HG02884 (cell line): ENCODE results near the gene CDH13.

Source experiments
- ATAC-seq: cut with Tn5 transposase; IDR thresholded peaks from one replicate; pipeline ENCODE4 v1.9.1; 2021; ENCODE audit warnings: mild to moderate bottlenecking, moderate library complexity; ENCODE audit not compliant: unreplicated experiment

CDH13 gene

DNA sequence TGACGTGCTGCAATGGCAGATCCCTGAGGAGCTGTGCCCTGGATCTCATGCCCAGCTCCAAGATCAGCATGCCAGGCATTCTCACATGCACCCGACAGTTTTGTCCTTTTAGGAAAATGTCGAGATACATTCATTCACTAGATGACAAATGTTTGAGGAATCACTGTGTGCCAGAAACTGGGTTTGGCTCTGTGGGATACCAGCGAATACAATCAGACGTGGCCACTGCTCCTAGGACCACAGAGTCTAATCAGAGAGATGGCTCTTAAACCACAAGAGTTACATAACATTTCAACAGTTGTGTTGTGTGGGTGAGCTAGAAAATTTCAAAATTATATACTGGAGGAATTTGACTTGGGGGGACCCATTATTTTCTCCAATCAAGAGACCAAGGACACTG, 579.7 kb downstream of the CDH13 start:
- no peak for ATAC-seq

DNA sequence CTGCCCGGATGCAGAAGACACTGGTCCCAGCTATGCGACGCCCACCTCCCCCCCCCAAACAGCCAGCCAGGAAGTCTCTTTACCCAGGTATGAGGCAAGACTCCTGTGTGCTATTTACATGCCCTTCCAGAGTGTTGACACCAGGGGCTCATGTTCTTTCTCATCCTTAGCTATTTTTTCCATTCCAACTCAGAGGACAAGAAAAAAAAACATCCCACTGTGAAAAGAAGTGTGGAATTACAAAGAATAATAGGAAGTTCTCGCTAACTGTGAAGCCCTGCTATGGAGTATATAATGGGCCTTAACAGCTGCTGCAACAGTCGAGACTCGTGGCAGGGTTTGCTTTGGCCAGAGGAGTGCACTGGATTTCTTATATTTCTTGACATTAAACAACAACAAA, 584.9 kb downstream of the CDH13 start:
- no peak for ATAC-seq

DNA sequence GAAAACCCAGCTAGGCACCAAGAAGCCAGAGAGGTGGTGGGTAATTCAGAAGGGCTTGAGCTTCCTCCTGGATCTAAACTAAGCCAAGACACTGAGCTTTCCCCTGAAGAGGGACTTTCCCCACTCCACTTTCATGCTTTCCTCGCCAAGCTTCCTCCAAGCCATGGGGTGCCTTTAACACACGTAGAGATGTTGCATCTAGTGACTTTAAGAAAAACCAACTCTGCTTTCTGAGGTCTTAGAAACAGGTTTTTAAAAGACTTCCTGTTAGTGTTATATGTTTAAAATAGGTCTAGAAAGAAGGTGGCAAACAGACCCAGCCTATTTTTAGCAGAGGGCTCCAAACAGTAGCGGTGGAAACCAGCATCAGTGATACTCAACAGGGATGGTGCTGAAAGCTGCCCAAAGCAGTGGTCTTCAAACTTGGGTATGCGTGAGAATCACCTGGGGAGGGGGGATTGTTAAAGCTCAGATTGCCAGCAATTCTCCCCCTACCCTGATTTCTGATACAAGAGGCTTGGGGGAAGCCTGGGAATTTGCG, 585.6 kb downstream of the CDH13 start:
- ATAC-seq: no peak

DNA sequence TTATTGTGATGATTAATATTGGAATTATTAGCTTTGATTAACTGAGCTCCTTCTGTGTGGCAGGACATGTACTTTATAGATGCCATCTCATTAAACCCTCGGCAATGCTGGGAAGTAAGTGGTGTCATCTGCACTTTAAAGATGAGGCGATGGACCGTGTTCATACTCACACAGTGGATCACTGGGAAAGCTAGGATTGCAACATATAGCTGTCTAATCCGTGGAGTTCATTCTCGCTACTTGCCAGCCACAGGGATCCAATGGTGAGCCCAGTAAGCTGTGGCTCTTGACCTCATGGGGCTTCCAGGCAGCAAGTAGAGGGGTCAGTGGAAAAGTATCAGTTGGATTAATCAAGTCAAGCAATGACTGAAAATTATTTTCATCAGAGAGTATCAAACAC, 587.9 kb downstream of the CDH13 start:
- no peak for ATAC-seq

DNA sequence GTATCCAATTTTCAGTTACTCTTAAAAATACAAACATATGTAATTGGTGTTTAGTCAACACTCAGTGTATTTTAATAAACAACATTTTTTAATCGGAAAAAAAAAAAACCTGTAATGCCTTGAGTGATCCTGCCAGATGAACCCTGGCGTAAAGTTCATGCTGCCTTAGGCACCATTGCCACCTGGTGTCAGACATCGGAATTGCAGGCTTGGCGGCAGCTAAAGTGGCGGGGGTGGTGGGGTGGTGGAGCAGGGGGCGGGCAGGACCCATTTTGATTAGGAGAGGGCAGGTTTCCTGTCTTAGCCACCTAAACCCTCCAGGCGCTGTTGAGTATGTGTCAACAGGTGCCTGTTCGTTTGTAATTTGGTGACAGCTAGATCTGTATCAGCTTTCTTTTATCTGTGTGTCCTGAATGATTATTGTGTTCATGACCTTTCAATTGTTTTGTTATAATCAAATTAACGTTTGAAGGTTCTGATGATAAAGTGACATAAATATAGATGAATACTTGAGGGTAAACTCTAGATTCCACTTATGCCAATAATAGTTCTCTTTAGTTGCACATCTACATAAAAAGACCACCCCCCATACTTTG, 588.7 kb downstream of the CDH13 start:
- ATAC-seq: no peak

DNA sequence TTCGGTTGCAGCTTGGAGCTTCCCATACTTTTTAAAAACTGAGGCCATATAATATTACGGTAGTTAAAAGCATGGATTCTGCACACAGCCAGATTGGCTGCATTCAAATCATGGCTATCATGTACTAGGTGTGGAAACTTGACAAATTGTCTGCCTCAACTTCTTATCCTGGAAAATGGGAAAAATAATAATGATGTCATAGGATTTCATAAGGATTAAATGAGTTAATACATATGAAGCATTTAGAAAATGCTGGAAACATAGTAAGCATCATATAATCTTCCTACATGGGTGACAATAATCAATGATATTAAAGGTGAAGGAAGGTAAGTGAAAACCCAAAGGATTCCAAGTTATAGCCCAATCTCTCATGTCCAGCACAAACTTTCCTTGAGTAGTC, 592.5 kb downstream of the CDH13 start:
- ATAC-seq: no peak

DNA sequence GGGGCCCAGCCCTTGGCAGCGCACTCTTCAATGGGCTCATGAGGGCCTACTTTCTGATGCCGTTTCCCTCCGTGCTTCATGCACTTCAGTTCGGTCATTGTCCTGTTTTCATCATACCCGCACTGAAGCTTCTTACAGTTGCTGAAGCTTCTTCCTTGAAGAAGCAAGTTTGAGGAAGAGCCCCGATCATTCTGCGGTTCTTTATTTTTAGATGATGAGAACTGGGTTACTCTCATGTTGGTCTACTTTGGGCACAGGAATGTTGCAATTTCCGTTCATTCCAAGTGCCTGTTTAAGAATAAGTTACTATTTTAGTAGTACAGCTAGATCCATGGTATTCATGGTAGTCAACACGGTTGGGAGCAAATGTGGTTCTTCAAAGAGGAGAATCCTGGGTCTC, 593.3 kb downstream of the CDH13 start:
- no peak for ATAC-seq

DNA sequence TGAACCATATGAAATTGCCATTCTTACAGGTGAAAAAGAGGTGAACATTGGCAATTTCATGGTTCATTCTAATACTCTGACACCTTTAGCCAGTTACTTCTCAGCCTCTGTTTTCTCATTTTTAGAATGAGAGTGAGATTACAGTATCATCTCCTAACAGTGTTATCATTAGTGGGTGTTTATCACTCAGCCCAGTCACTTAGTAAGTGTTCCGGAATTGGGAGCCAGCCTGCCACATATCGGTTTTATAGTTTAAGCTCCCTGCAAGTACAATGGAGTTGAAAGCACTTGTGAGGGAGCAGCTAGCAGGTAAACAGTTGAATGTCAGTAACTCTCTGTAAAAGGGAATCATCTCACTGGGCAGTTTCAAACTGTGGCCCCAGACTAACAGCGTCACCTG, 597.9 kb downstream of the CDH13 start:
- ATAC-seq: no peak

DNA sequence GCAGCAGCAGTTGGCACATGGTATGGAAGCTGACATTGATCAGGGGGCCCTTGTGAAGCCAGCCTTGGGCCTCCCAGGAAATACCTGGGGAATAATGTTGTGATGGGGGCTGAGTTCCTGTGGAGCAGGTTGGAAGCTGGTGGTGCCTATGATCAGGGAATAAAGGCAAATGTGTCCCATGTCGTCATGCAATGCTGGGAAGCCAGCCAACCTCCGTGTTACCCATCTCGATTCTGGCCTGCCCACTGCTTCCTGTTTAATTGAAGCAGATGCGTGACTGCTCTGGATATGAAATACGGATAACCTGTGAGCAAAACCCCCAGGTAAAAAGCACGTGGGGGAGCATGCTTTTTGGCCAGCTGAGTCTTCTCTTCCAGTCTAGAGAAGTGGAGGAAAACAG, 600.6 kb downstream of the CDH13 start:
- ATAC-seq: no peak

DNA sequence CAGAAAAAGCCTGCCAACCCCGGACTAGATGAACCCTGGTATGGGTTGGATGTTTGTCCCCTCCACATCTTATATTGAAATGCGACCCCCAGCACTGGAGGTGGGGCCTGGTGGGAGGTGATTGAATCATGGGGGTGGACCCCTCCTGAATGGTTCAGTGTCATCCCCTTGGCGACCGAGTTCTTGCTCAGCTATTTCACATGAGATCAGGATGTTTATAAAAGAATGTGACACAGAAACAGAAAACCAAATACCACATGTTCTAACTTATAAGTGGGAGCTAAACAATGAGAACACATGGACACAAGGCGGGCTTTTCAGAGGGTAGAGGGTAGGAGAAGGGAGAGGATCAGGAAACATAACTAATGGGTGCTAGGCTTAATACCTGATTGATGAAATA, 605.0 kb downstream of the CDH13 start:
- ATAC-seq: no peak

DNA sequence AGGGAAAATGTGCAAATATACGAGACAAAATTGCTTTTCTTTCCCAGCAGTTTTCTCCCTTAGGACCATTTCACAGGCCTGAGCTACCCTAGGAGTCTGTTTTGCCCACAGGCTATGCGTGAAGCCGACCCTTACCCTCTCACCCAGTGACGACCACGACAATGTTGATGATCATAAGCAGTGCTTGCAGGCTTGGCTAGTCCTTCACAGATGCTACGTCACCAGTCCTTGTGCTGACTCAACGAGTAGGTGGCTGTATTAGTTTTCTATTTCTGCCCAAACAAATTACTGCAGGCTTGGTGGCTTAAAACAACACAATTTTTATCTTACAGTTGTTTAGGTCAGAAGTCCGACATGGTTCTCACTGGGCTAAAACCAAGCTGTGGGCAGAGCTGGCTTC, 606.4 kb downstream of the CDH13 start:
- ATAC-seq: no peak

DNA sequence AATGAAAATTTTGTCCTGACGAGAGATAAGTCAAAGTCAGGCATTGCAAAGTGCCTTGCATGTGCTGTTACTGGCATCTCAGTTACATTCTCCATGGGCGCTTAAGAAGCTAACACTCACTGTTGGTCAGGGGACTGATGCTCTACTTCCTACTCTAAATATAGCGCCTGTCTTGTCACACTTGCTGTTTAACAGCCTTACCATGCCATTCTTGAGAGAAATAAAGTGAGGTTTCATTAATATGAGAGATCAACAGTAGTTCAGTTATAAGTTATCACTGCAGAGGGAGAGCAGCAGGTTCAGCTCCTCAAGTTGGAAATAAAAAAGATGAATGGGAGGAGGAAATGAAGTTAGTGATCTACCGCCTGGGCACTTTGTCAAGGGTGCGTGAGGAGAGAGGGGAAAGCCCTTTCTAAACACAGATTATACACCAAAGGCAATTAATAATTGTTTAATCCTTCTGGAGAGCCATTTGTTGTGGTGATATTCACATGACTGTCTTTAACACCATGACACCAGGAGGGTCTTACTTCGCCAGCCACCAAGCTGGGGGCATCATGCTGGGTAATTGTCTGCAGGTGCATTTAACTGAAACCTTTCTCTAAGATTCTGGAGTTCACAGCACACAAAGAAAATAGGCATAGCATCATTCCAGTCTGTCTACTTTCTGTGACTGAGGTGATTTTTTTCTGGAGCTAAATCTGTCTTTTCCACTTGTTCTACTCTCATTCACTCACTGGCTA, 612.4 kb downstream of the CDH13 start:
- no peak for ATAC-seq

DNA sequence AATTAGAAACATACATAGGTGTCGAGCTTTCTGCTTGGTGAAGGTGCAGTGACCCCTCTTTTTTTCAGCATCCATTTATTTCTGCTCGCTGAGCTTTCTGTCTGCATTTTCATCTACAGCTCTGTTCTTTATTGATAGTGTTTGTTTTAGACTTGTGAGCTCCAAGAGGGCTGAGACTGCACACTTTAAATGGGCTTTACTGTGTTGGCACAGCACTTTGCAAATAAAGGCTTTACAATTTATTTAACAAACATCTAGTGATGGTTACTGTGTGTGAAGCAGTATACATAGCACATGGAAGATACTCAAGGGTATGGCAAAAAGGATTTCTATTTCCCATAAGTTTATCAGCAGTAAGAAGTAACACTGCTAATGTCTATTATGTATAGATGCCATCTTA, 617.3 kb downstream of the CDH13 start:
- no peak for ATAC-seq

DNA sequence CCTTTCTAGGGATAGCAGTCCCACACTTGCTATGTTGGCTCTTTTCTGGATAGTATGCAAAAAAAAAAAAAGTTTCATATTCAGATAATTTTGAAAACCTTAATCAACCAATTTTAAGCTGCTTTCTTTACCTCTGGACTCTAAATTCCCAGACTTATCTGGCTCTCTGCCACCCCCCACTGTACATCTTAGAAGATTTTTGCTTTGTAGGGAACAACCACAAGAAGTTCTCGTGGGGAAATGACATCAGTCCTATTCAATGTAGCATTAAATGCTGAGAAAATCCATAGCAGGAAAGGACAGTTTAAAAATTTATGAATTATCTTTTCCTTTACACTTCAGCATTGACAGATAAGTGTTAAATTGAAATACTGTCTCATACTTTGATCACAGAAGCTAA, 618.3 kb downstream of the CDH13 start:
- no peak for ATAC-seq

DNA sequence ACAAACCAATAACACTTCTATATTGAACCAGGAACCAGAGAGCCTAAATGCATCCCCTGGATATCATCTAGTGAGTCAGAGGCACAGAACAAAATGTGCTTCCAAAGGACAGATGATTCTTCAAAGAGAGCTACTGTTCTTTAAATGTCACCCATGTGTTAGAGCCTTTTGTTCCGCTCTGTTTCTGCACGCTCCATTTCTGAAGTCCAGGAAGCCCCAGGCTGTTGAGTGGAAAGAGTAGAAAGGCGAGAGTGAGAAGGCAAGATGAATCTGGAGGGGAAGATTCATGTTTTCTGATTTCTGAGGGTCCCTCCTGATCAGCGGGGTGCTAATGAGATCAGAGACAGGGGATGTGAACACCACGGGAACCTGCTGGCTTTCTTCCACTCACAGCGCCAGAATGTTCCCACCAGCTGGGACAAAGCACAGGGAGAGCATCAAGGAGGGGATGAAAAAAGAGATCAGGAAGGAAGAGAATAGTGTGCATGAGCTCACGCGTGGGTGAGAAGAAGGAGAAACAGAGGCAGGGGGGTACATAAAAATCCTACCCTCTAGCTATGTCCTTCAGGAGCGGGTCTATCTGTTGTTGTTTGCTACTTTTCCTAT, 621.1 kb downstream of the CDH13 start:
- ATAC-seq: no peak

DNA sequence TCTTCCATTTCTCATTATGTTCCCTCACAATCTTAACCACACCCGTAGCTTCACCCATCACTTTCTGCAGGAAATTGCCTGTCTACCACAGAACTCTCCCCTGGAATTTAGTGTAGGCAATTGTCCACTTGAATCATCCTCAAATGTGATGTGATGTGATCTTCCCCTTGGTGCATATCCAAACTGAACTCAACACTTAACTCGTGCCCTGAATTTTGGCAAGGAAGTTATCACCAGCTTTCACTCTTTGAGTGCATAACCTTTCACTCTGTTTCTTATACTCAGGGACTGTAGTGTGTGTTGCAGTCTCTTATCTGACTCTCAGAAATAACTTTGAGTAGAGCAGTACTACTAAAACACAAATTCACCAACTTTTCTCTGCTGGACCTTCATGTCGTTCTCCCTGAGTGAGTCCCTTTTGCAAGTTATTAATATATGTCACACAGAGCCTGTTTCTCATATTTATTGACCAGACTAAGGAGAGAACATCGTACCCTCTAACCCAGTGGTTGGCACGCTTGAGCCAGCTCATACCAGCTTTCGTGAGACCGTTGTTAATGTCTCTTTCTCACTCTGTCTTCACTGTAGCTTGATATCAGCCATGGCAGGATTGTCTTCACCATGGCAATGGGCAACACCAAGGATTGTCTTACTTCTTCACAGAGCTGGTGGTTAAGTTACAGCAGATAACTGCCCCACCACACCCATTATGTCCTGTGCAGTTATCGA, 622.1 kb downstream of the CDH13 start:
- no peak for ATAC-seq

DNA sequence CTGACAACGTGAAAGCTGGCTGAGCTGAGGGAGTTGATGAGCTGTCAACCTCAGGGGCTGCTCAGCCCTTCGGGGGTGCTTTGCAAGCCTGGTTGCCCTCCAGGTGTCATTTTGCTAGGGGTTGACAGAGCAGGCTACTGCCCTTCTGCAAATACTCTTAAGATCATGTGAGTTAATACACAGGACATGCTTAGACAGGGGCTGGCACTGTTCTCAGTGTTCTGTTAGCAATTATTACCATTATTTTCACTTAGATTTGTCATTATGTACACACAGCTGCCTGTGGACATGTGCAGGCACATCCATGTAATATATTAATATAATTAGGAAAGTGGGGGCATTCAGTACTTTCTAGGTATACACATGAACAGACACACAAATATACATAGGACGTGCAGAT, 626.8 kb downstream of the CDH13 start:
- no peak for ATAC-seq

DNA sequence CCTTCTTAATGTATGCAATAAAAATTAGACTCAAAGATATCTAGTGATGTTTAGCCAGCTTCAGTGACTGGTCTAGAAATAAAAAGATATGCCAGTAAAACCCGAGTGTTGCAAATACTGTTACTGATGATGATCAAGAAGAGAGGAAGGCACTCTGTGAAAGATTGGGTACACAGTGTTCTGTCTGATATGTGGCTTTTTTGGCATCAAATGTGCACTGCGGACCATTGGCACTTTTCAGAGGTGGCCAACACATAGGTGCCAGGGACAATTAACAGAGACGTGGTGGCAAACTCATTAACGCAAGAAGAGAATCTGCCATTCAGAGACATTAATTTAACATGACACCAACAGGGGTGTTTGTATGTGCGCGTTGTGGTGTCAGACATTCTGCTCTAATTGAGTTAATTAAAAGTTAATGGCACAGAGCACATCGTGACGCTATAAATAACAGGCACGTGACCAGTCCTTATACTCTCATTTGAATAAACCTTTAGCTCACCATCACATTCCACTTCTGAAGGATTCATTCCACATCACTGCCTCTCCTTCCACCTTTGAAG, 631.7 kb downstream of the CDH13 start:
- ATAC-seq: no peak

DNA sequence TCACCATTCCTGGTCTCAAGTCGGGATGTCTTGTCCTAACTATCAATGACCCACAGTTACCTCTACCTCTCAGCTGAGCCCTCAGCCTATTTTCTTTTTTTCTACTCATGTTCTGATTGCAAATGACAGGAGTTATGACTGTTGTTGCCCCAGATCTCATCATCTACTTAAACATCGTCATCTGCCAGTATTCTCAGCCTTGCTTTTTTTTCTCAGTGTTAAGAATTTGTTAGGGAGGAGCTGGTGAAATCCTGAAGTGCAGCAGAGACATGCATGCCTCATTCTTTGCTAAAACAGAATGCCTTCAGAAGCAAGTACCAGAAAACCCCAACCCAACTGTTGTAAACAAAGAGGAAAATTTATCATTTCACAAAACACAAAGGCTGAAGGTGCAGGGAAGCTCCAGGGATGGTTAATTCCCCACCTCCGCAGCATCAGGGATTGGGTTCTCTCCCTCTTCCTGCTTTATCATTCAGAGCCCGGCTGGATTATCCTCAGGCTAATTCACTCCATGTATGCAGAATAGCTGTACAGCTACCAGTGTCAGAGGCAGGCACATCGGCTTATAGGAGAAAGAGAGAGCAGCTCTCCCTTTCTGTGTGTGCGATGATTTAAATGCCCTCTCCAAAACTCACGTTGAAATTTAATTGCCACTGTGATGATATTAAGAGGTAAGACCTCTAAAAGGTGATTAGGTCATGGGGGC, 640.2 kb downstream of the CDH13 start:
- ATAC-seq: no peak

DNA sequence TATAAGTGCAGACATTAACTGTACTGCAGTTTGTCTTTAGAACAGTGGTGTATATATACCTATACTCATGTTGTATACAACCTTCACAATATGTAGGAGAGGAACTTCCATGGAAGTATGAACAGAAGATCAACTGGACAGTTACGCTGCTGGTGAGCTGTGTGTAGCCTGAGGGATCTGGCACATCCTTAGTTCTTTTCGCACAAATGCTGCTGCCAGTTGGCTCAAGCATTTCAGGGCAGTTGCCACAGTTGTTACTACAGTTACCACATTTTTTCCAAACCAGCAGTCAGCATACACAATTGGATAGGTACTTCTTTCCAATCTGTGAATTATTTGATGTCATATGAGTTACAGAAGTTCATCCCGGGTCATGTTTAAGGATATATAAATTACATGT, 641.4 kb downstream of the CDH13 start:
- no peak for ATAC-seq

DNA sequence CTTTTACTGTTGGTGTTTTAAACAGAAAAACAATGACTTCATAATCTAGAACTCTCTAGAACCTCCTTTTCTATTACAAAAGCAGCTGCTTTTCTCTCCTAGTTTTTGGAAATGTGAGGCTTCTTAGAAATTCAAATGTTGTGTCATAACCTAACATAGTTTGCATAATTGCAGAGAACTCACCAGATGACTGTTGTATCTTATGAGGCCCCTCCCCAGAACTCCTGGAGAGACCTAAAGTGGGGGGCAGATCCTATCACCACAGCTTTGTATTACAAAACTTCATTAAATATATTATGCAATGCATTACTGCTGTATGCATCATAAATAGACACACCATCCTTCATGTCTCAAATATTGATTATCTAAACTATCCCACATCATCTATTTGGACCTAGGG, 642.3 kb downstream of the CDH13 start:
- ATAC-seq: no peak
